HepG2 (cell line): ENCODE results near the gene IVD. TPM values are rescaled to one million over a fixed set of nuclear protein-coding genes. Genes with fewer than 3 reads are reported as not detected.
A peak's percentile ranks its signal among the peaks of the same experiment; 100 is the strongest.

Experiments
- ARNTL ChIP-seq: sonication (generic); formaldehyde crosslinking; IDR thresholded peaks from 2 replicates; pipeline ENCODE4 v1.4.0; 2020; ENCODE audit warnings: mild to moderate bottlenecking, missing genetic modification reagents
- CEBPB ChIP-seq: IDR thresholded peaks from 2 replicates; pipeline ENCODE4 v1.6.1; 2011; ENCODE audit warnings: low read depth, low read length, improper control_type of control experiment, borderline replicate concordance
- CREM ChIP-seq, 2 experiments: sonication (generic) in 1 of 2; formaldehyde crosslinking in 1 of 2; IDR thresholded peaks; 2 replicates each; pipeline versions ENCODE4 v1.4.0 to v1.6.1; 2016 to 2020; ENCODE audit warnings: antibody characterized with exemption in 1 of 2, mild to moderate bottlenecking in 1 of 2, missing genetic modification reagents in 1 of 2
- FOXK2 ChIP-seq: fragments of 450-650 bp; IDR thresholded peaks from 2 replicates; pipeline ENCODE4 v1.6.1; 2016
- GABPA ChIP-seq, 2 experiments: IDR thresholded peaks; 2 replicates each; pipeline ENCODE4 v1.6.1; 2011 to 2016; ENCODE audit warnings: low read depth in 2 of 2, low read length in 1 of 2, missing biosample characterization in 1 of 2, missing genetic modification characterization in 1 of 2
- IKZF1 ChIP-seq: fragments of 450-650 bp; IDR thresholded peaks from 2 replicates; pipeline ENCODE4 v1.7.1; 2016
- KMT2A ChIP-seq: sonication (generic); formaldehyde crosslinking; IDR thresholded peaks from 2 replicates; pipeline ENCODE4 v1.4.0; 2020; ENCODE audit warnings: missing genetic modification reagents
- POLR2AphosphoS2 ChIP-seq: IDR thresholded peaks from 2 replicates; pipeline ENCODE4 v1.6.1; 2011; ENCODE audit warnings: low read depth, low read length, improper control_type of control experiment
- RBM22 ChIP-seq: fragments of 200-400 bp; formaldehyde crosslinking; optimal IDR thresholded peaks from 2 replicates; pipeline ENCODE3; 2017; ENCODE audit warnings: mild to moderate bottlenecking, low read length, moderate library complexity
- RFX1 ChIP-seq: fragments of 450-650 bp; IDR thresholded peaks from 2 replicates; pipeline ENCODE4 v1.6.1; 2017
- SCMH1 ChIP-seq: sonication (generic); formaldehyde crosslinking; IDR thresholded peaks from 2 replicates; pipeline ENCODE4 v1.9.0; 2021; ENCODE audit warnings: missing genetic modification reagents, mild to moderate bottlenecking, borderline replicate concordance
- TARDBP ChIP-seq: sonication (generic); formaldehyde crosslinking; IDR thresholded peaks from 2 replicates; pipeline ENCODE4 v1.8.0; 2022; ENCODE audit warnings: mild to moderate bottlenecking, missing genetic modification reagents
- TEAD2 ChIP-seq: sonication (generic); formaldehyde crosslinking; IDR thresholded peaks from 2 replicates; pipeline ENCODE4 v1.9.0; 2021; ENCODE audit warnings: missing genetic modification reagents
- ZBTB21 ChIP-seq: sonication (generic); formaldehyde crosslinking; IDR thresholded peaks from 2 replicates; pipeline ENCODE4 v1.4.0; 2020; ENCODE audit warnings: missing genetic modification reagents
- ZBTB7A ChIP-seq: sonication (generic); formaldehyde crosslinking; IDR thresholded peaks from 2 replicates; pipeline ENCODE4 v1.8.0; 2022; ENCODE audit warnings: mild to moderate bottlenecking, missing genetic modification reagents
- ZEB1 ChIP-seq: IDR thresholded peaks from 2 replicates; pipeline ENCODE4 v1.6.1; 2012; ENCODE audit warnings: mild to moderate bottlenecking, low read depth, inconsistent platforms; ENCODE audit not compliant: insufficient replicate concordance
- ZNF12 ChIP-seq: sonication (generic); formaldehyde crosslinking; IDR thresholded peaks from 2 replicates; pipeline ENCODE4 v1.5.0; 2020; ENCODE audit warnings: missing genetic modification reagents
- ZNF253 ChIP-seq: sonication (generic); formaldehyde crosslinking; IDR thresholded peaks from 2 replicates; pipeline ENCODE4 v1.8.0; 2022; ENCODE audit warnings: mild to moderate bottlenecking, missing genetic modification reagents, borderline replicate concordance
- ZNF335 ChIP-seq: sonication (generic); formaldehyde crosslinking; IDR thresholded peaks from 2 replicates; pipeline ENCODE4 v1.4.0; 2020; ENCODE audit warnings: missing genetic modification reagents
- ZNF468 ChIP-seq: sonication (generic); formaldehyde crosslinking; IDR thresholded peaks from 2 replicates; pipeline ENCODE4 v1.8.0; 2022; ENCODE audit warnings: mild to moderate bottlenecking, moderate library complexity, missing genetic modification reagents
- ZNF546 ChIP-seq: sonication (generic); formaldehyde crosslinking; conservative IDR thresholded peaks from 2 replicates; pipeline ENCODE4 v1.8.1; 2023; ENCODE audit warnings: mild to moderate bottlenecking, missing genetic modification reagents
- ZNF550 ChIP-seq: sonication (generic); formaldehyde crosslinking; IDR thresholded peaks from 2 replicates; pipeline ENCODE4 v1.4.0; 2020; ENCODE audit warnings: mild to moderate bottlenecking, missing genetic modification reagents, borderline replicate concordance
- ZNF589 ChIP-seq: sonication (generic); formaldehyde crosslinking; conservative IDR thresholded peaks from 2 replicates; pipeline ENCODE4 v1.8.0; 2022; ENCODE audit warnings: mild to moderate bottlenecking, moderate library complexity, missing genetic modification reagents
- ZNF724P ChIP-seq: sonication (generic); formaldehyde crosslinking; IDR thresholded peaks from 2 replicates; pipeline ENCODE4 v1.8.0; 2022; ENCODE audit warnings: missing genetic modification reagents, borderline replicate concordance
- ZNF775 ChIP-seq: sonication (generic); formaldehyde crosslinking; IDR thresholded peaks from 2 replicates; pipeline ENCODE4 v1.4.0; 2020; ENCODE audit warnings: missing genetic modification reagents, mild to moderate bottlenecking, moderate library complexity, borderline replicate concordance
- polyA plus RNA-seq, 8 experiments: library from polyadenylated mRNA; depleted of rRNA in 3 of 8; stranded (reverse) in 7 of 8; unstranded in 1 of 8; fragments of >200 nt; fragmentation: Illumina TruSeq in 4 of 8; extraction: Trizol in 4 of 8; gene quantifications; 2 replicates each; pipeline versions ENCODE4 v1.2.1 to v1.2.3, GENCODE V29; 2011 to 2016; ENCODE audit warnings: low read depth in 4 of 8, missing spikeins in 1 of 8, mixed read lengths in 1 of 8; ENCODE audit not compliant: insufficient read depth in 1 of 8
- total RNA-seq, 5 experiments: library from RNA; depleted of rRNA; stranded (reverse); fragments of >200 nt; fragmentation: Illumina TruSeq; extraction: Trizol; gene quantifications; 2 replicates each; pipeline ENCODE4 v1.2.3, GENCODE V29; 2016; ENCODE audit warnings: low read depth in 1 of 5
- TF ChIP-seq, protein P1 (sequence below): sonication (generic); formaldehyde crosslinking; IDR thresholded peaks from 2 replicates; pipeline ENCODE4 v1.5.0; 2020; ENCODE audit warnings: mild to moderate bottlenecking, missing genetic modification reagents, moderate library complexity
- TF ChIP-seq, protein P2 (sequence below): sonication (generic); formaldehyde crosslinking; IDR thresholded peaks from 2 replicates; pipeline ENCODE4 v1.4.0; 2020; ENCODE audit warnings: missing genetic modification reagents
- TF ChIP-seq, protein P3 (sequence below): sonication (generic); formaldehyde crosslinking; IDR thresholded peaks from 2 replicates; pipeline ENCODE4 v1.8.0; 2022; ENCODE audit warnings: mild to moderate bottlenecking, missing genetic modification reagents, moderate library complexity

Gene IVD
- total and polyA plus RNA-seq, 2 of the 13 experiments (the other 11 are each of a cell fraction or from before 2014, with no cell fraction given), result 48.0 to 53.9 TPM

DNA sequence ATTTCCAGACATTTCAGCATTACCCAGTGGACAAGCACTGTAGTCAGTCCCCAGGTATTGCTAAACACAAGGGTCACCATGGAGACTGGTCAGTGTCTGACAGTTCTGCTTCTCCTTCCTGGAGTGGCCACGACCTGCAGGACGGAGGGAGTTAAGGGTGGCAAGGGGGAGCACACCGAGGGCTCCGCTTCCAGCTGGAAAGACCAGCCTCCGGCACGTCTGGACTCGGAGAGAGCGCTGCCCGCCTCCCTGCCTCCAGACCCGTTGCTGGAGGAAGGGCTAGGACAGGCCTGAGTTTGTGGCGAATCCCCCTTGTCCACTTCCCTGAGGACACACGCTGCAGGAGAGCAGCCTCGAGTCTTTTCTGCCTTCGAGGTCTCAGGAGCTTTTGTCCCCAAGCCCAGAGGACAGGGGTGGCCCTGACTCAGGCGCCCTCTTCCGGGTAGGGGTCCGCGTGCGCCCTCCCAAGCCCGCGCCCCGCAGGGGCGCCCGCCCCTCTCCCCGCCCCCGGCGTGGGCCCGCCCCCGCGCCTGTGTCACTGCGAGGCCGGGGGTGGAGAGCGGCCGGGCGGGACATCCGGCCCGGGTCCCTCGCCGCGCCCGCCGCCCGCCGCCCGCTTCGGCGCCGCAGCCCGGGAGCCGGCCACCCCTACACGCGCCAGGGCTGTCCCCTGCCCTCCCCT, 65.0 kb downstream of the IVD start, which contains the start of gene CHST14 (continued):
- TF ChIP-seq RBM22 (peak; percentile 33), ZNF253 (CRISPR knock-in tag) (no peak), ZNF550 (CRISPR knock-in tag) (0 out of 2 replicates have a peak, but pooled peaks have one; percentile 41), KMT2A (CRISPR knock-in tag) (no peak), TEAD2 (CRISPR knock-in tag) (no peak), ZNF546 (CRISPR knock-in tag) (no peak), TARDBP (CRISPR knock-in tag) (no peak), FOXK2 (no peak), ZNF468 (CRISPR knock-in tag) (no peak), ZNF12 (CRISPR knock-in tag) (no peak), ZNF724P (CRISPR knock-in tag) (no peak), ZNF589 (CRISPR knock-in tag) (no peak), RFX1 (peak; percentile 58; the same call in 1 of the 2 replicates), SCMH1 (CRISPR knock-in tag) (no peak), ZBTB7A (CRISPR knock-in tag) (0 out of 2 replicates have a peak, but pooled peaks have one; percentile 36), ZNF335 (CRISPR knock-in tag) (no peak), ZEB1 (no peak), ARNTL (no peak), ZNF775 (no peak), CEBPB (peak; percentile 84), GABPA (IDR thresholded peaks at IDR 0.05; ENCODE audit: low read depth, low read length) (peak; percentile 65), GABPA (CRISPR knock-in tag; IDR thresholded peaks at IDR 0.05; ENCODE audit: low read depth) (peak; percentile 19; the same call in 1 of the 2 replicates), POLR2AphosphoS2 (no peak), ZBTB21 (no peak), CREM (IDR thresholded peaks at IDR 0.05) (no peak), CREM (CRISPR knock-in tag; IDR thresholded peaks at IDR 0.05) (no peak), IKZF1 (no peak)
- TF ChIP-seq, protein P1, sequence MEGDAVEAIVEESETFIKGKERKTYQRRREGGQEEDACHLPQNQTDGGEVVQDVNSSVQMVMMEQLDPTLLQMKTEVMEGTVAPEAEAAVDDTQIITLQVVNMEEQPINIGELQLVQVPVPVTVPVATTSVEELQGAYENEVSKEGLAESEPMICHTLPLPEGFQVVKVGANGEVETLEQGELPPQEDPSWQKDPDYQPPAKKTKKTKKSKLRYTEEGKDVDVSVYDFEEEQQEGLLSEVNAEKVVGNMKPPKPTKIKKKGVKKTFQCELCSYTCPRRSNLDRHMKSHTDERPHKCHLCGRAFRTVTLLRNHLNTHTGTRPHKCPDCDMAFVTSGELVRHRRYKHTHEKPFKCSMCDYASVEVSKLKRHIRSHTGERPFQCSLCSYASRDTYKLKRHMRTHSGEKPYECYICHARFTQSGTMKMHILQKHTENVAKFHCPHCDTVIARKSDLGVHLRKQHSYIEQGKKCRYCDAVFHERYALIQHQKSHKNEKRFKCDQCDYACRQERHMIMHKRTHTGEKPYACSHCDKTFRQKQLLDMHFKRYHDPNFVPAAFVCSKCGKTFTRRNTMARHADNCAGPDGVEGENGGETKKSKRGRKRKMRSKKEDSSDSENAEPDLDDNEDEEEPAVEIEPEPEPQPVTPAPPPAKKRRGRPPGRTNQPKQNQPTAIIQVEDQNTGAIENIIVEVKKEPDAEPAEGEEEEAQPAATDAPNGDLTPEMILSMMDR (CRISPR knock-in tag), result peak; percentile 49
- TF ChIP-seq, protein P2, sequence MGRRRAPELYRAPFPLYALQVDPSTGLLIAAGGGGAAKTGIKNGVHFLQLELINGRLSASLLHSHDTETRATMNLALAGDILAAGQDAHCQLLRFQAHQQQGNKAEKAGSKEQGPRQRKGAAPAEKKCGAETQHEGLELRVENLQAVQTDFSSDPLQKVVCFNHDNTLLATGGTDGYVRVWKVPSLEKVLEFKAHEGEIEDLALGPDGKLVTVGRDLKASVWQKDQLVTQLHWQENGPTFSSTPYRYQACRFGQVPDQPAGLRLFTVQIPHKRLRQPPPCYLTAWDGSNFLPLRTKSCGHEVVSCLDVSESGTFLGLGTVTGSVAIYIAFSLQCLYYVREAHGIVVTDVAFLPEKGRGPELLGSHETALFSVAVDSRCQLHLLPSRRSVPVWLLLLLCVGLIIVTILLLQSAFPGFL (CRISPR knock-in tag), result no peak
- TF ChIP-seq, protein P3, sequence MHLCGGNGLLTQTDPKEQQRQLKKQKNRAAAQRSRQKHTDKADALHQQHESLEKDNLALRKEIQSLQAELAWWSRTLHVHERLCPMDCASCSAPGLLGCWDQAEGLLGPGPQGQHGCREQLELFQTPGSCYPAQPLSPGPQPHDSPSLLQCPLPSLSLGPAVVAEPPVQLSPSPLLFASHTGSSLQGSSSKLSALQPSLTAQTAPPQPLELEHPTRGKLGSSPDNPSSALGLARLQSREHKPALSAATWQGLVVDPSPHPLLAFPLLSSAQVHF (CRISPR knock-in tag), result no peak
